ENCODE data around the gene RPL21. TPM values are rescaled to one million over a fixed set of nuclear protein-coding genes. Genes with fewer than 3 reads are reported as not detected.

Gene RPL21
- total RNA-seq, 4 donors from 2014 or later = 500 to 959 (median 698) TPM

GRCh38 chr13:27226991-27227390, 24.4 kb upstream of the RPL21 start:
- Histone ChIP-seq H3K36me3 (no peaks in the 10 kb centered on the region), H3K4me3 (no peak overlapping the region), H3K27ac (no peak overlapping the region), H3K9me3 (peaks cover 0 to 8% (median 4%) of the 10 kb centered on the region in 4 donors), H3K27me3 (no peaks in the 10 kb centered on the region), H3K4me1 (no peaks in the 10 kb centered on the region)
- WGBS, 2 donors = 82 to 92% methylated on average over 2 of the region's 2 CpGs
- TF ChIP-seq CTCF (IDR thresholded peaks at IDR 0.05) (no peak), POLR2A (IDR thresholded peaks at IDR 0.05) (no peak), EP300 (IDR thresholded peaks at IDR 0.05) (no peak)
- no peak for DNase-seq (ENCODE audit: low spot score in 2 of 2)

DNA sequence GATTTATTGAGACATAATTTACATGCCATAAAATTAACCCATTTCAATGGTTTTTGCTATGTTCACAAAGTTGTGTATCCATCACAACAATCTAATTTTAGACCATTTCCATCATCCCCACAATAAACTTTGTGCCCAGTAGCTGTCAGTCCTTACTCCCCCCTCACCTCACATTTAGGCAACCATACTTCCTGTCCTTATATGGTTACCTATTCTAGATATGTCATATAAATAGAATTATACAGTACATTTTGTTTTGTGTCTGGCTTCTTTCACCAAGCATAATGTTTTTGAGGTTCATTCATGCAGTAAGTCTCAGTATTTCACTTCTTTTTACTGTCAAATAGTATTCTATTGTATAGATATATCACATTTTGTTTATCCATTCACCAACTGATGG, 23.2 kb upstream of the RPL21 start:
- no peaks in the 10 kb centered on the region for H3K36me3 ChIP-seq
- no peak overlapping the region for H3K4me3 ChIP-seq
- TF ChIP-seq CTCF (IDR thresholded peaks at IDR 0.05) (no peak), POLR2A (IDR thresholded peaks at IDR 0.05) (no peak), EP300 (IDR thresholded peaks at IDR 0.05) (no peak)
- peaks cover 0 to 11% (median 4%) of the 10 kb centered on the region in 4 donors for H3K9me3 ChIP-seq
- no peak overlapping the region for H3K27ac ChIP-seq
- DNase-seq (ENCODE audit: low spot score in 2 of 2) = no peak
- no peaks in the 10 kb centered on the region for H3K4me1 ChIP-seq
- H3K27me3 ChIP-seq = no peaks in the 10 kb centered on the region

- H3K4me1 ChIP-seq = no peaks in the 10 kb centered on the region
- no peak for DNase-seq (ENCODE audit: low spot score in 2 of 2)
- no peaks in the 10 kb centered on the region for H3K36me3 ChIP-seq
- H3K9me3 ChIP-seq = peaks cover 0 to 11% (median 4%) of the 10 kb centered on the region in 4 donors
- H3K27ac ChIP-seq = no peak overlapping the region
- WGBS, 2 donors = 93 to 95% methylated on average over 3 of the region's 3 CpGs
- TF ChIP-seq POLR2A (IDR thresholded peaks at IDR 0.05) = no peak
- no peak overlapping the region for H3K4me3 ChIP-seq
- no peaks in the 10 kb centered on the region for H3K27me3 ChIP-seq
Observed at GRCh38 chr13:27229642-27230041, 21.7 kb upstream of the RPL21 start.

DNA sequence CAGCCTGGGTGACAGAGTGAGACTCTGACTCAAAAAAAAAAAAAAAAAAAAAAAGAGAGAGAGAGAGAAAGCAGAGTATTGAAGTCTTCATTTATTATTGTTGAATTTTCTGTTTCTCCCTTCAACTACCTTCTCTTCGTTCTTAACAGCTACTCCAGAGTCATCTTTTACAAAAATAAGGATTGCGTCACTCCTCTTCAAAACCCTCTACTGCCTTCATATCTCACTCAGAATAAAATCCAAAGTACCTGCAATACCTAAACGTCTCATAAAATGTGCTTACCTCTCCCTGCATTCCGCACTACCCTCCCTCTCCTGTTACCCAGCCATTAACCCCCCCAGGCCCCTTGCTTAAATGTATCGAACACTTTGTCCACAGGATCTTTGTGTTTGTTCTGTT, 17.4 kb upstream of the RPL21 start:
- no peaks in the 10 kb centered on the region for H3K27me3 ChIP-seq
- TF ChIP-seq EP300 (IDR thresholded peaks at IDR 0.05) = no peak
- TF ChIP-seq CTCF (IDR thresholded peaks at IDR 0.05) = no peak
- no peak for TF ChIP-seq POLR2A (IDR thresholded peaks at IDR 0.05)
- H3K4me1 ChIP-seq = no peaks in the 10 kb centered on the region
- peaks cover 0 to 7% (median 2%) of the 10 kb centered on the region in 4 donors for H3K9me3 ChIP-seq
- no peaks in the 10 kb centered on the region for H3K36me3 ChIP-seq
- no peak overlapping the region for H3K27ac ChIP-seq
- 92 to 93% methylated on average over 5 of the region's 5 CpGs for WGBS, 2 donors
- no peak overlapping the region for H3K4me3 ChIP-seq
- no peak for DNase-seq (ENCODE audit: low spot score in 2 of 2)

- Histone ChIP-seq H3K4me3 (no peak overlapping the region), H3K4me1 (no peaks in the 10 kb centered on the region), H3K36me3 (no peaks in the 10 kb centered on the region), H3K27ac (no peak overlapping the region), H3K27me3 (no peaks in the 10 kb centered on the region), H3K9me3 (peaks cover 0 to 4% (median 2%) of the 10 kb centered on the region in 4 donors)
- TF ChIP-seq EP300 (IDR thresholded peaks at IDR 0.05) (no peak), CTCF (IDR thresholded peaks at IDR 0.05) (no peak), POLR2A (IDR thresholded peaks at IDR 0.05) (no peak)
- 63 to 71% methylated on average over 2 of the region's 2 CpGs for WGBS, 2 donors
- no peak for DNase-seq (ENCODE audit: low spot score in 2 of 2)
Observed at GRCh38 chr13:27236478-27236877, 14.9 kb upstream of the RPL21 start.

- Histone ChIP-seq H3K4me3 (no peak overlapping the region), H3K4me1 (no peaks in the 10 kb centered on the region), H3K27me3 (no peaks in the 10 kb centered on the region), H3K9me3 (no peaks in the 10 kb centered on the region), H3K27ac (no peak overlapping the region), H3K36me3 (no peaks in the 10 kb centered on the region)
- DNase-seq (ENCODE audit: low spot score in 2 of 2) = no peak
- TF ChIP-seq CTCF (IDR thresholded peaks at IDR 0.05) (no peak), EP300 (IDR thresholded peaks at IDR 0.05) (no peak), POLR2A (IDR thresholded peaks at IDR 0.05) (no peak)
- WGBS, 2 donors = 81 to 86% methylated on average over 5 of the region's 5 CpGs
Observed at GRCh38 chr13:27242702-27243101, 8.7 kb upstream of the RPL21 start.

All from tibial nerve (tissue), 4 donors.